K562 (cell line): ENCODE measurements around the gene CPNE9. TPM values are rescaled to one million over a fixed set of nuclear protein-coding genes. Genes with fewer than 3 reads are reported as not detected.

ENCODE experiments used
- ASH1L ChIP-seq: fragments of 450-650 bp; IDR thresholded peaks from 2 replicates; pipeline ENCODE4 v1.6.1; 2018; ENCODE audit warnings: borderline replicate concordance, mild to moderate bottlenecking, low read depth; ENCODE audit not compliant: partially characterized antibody
- DLX4 ChIP-seq: fragments of 250-450 bp; sonication (Bioruptor Pico); IDR thresholded peaks from 2 replicates; pipeline ENCODE4 v1.6.1; 2021; ENCODE audit warnings: mild to moderate bottlenecking
- GATAD2B ChIP-seq: fragments of 450-650 bp; IDR thresholded peaks from 2 replicates; pipeline ENCODE4 v1.6.1; 2017; ENCODE audit warnings: mild to moderate bottlenecking, borderline replicate concordance
- MNT ChIP-seq, 2 experiments: fragments of 450-650 bp; conservative IDR thresholded peaks; 2 replicates each; pipeline ENCODE4 v1.6.1; 2017; ENCODE audit warnings: mild to moderate bottlenecking in 2 of 2, moderate library complexity in 2 of 2
- NCOR1 ChIP-seq: fragments of 450-650 bp; IDR thresholded peaks from 2 replicates; pipeline ENCODE4 v1.6.1; 2016; ENCODE audit warnings: mild to moderate bottlenecking, moderate library complexity
- TAL1 ChIP-seq: fragments of 450-650 bp; IDR thresholded peaks from 2 replicates; pipeline ENCODE4 v1.6.1; 2016; ENCODE audit warnings: mild to moderate bottlenecking
- ZNF347 ChIP-seq: fragments of 450-650 bp; formaldehyde crosslinking; IDR thresholded peaks from 2 replicates; pipeline ENCODE4 v1.4.0; 2020; ENCODE audit warnings: low read depth, mild to moderate bottlenecking, moderate library complexity
- polyA plus RNA-seq, 8 experiments: library from polyadenylated mRNA; depleted of rRNA in 4 of 8; stranded (reverse) in 5 of 8; unstranded in 3 of 8; fragments of >200 nt; fragmentation: Nextera tagmentation in 2 of 8; fragmentation: Illumina TruSeq in 1 of 8; extraction: Ambion mirVana in 2 of 8; extraction: Trizol in 1 of 8; gene quantifications; 2 replicates each; pipeline versions ENCODE4 v1.2.1 to v1.2.3, GENCODE V29; 2011 to 2014; ENCODE audit warnings: inconsistent platforms in 1 of 8, missing spikeins in 1 of 8
- total RNA-seq, 7 experiments: library from RNA; depleted of rRNA in 6 of 7; stranded (reverse); fragments of >200 nt in 6 of 7; fragmentation: Illumina TruSeq in 2 of 7; extraction: Trizol in 2 of 7; gene quantifications; 2 replicates each; pipeline versions ENCODE4 v1.2.1 to v1.2.3, GENCODE V29; 2011 to 2021; ENCODE audit warnings: low replicate concordance in 1 of 7
- TF ChIP-seq, protein P1 (sequence below): fragments of 450-650 bp; IDR thresholded peaks from 2 replicates; pipeline ENCODE4 v1.7.1; 2018; ENCODE audit warnings: mild to moderate bottlenecking, low read depth; ENCODE audit not compliant: partially characterized antibody
- TF ChIP-seq, protein P2 (sequence below): IDR thresholded peaks from 3 replicates; pipeline ENCODE4 v1.6.1; 2011; ENCODE audit warnings: borderline replicate concordance, mild to moderate bottlenecking, moderate library complexity; ENCODE audit not compliant: insufficient read length; ENCODE audit errors: extremely low read depth

CPNE9 gene
- total and polyA plus RNA-seq, 9 of the 15 experiments (the other 6 are each of a cell fraction or from before 2014, with no cell fraction given) = 0.22 to 0.56 (median 0.29) TPM; not detected in 3

GRCh38 chr3:9731206-9732079 is 27.8 kb downstream of the CPNE9 start, which contains the start of gene BRPF1 (continued):
- TF ChIP-seq, protein P1, sequence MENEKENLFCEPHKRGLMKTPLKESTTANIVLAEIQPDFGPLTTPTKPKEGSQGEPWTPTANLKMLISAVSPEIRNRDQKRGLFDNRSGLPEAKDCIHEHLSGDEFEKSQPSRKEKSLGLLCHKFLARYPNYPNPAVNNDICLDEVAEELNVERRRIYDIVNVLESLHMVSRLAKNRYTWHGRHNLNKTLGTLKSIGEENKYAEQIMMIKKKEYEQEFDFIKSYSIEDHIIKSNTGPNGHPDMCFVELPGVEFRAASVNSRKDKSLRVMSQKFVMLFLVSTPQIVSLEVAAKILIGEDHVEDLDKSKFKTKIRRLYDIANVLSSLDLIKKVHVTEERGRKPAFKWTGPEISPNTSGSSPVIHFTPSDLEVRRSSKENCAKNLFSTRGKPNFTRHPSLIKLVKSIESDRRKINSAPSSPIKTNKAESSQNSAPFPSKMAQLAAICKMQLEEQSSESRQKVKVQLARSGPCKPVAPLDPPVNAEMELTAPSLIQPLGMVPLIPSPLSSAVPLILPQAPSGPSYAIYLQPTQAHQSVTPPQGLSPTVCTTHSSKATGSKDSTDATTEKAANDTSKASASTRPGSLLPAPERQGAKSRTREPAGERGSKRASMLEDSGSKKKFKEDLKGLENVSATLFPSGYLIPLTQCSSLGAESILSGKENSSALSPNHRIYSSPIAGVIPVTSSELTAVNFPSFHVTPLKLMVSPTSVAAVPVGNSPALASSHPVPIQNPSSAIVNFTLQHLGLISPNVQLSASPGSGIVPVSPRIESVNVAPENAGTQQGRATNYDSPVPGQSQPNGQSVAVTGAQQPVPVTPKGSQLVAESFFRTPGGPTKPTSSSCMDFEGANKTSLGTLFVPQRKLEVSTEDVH = peak; percentile 70
- TF ChIP-seq ASH1L (no peak), TAL1 (no peak), MNT (conservative IDR thresholded peaks at IDR 0.05) (peak; percentile 93 to 97), ZNF347 (CRISPR knock-in tag) (no peak), DLX4 (CRISPR knock-in tag) (no peak), NCOR1 (peak; percentile 69), GATAD2B (no peak)
- TF ChIP-seq, protein P2, sequence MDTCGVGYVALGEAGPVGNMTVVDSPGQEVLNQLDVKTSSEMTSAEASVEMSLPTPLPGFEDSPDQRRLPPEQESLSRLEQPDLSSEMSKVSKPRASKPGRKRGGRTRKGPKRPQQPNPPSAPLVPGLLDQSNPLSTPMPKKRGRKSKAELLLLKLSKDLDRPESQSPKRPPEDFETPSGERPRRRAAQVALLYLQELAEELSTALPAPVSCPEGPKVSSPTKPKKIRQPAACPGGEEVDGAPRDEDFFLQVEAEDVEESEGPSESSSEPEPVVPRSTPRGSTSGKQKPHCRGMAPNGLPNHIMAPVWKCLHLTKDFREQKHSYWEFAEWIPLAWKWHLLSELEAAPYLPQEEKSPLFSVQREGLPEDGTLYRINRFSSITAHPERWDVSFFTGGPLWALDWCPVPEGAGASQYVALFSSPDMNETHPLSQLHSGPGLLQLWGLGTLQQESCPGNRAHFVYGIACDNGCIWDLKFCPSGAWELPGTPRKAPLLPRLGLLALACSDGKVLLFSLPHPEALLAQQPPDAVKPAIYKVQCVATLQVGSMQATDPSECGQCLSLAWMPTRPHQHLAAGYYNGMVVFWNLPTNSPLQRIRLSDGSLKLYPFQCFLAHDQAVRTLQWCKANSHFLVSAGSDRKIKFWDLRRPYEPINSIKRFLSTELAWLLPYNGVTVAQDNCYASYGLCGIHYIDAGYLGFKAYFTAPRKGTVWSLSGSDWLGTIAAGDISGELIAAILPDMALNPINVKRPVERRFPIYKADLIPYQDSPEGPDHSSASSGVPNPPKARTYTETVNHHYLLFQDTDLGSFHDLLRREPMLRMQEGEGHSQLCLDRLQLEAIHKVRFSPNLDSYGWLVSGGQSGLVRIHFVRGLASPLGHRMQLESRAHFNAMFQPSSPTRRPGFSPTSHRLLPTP = no peak
